ENCODE data around the gene RAB29.

DNA sequence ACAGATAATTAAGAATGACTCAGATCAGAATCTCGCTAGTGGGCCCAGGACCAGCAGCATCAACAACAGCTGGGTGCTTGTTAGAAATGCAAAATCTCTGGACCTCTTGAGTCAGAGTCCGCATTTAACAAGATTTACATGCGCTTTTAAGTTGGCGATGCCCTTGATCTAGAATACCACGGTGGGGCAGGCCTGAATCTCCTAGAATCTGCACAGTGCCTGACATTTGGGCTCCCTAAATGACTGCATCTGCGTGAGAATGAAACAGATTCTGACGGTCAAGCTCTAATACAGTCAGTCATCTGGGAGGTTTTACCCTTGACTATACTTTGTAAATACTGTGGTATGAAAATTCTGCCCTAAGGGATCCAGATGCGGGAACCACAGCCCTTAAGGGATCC, 17.2 kb upstream of the RAB29 start:
- TF ChIP-seq CTCF (IDR thresholded peaks at IDR 0.05; ENCODE audit: extremely low read depth in 1 of 2, insufficient read depth in 1 of 2, low read depth in 1 of 2, low read length in 2 of 2) (no peak), POLR2A (IDR thresholded peaks at IDR 0.05; ENCODE audit: low read depth, low read length) (no peak), JUN (IDR thresholded peaks at IDR 0.05; ENCODE audit: borderline replicate concordance, insufficient read depth, insufficient read length, low read depth) (no peak), EZH2 (IDR thresholded peaks at IDR 0.05; ENCODE audit: borderline replicate concordance, low read depth, low read length, severe bottlenecking) (no peak), POLR2AphosphoS5 (IDR thresholded peaks at IDR 0.05; ENCODE audit: insufficient read depth, low read depth, low read length) (no peak), MAX (IDR thresholded peaks at IDR 0.05; ENCODE audit: insufficient read depth, insufficient read length) (no peak), FOS (IDR thresholded peaks at IDR 0.05; ENCODE audit: borderline replicate concordance, insufficient read depth, low read length) (no peak), MYC (IDR thresholded peaks at IDR 0.05; ENCODE audit: low read depth, low read length) (no peak), GATA2 (IDR thresholded peaks at IDR 0.05; ENCODE audit: insufficient read depth, insufficient read length, low read depth, low read length) (no peak)

Measured in endothelial cell of umbilical vein (primary cell).